ENCODE results near the gene USP2.

Gene USP2

GRCh38 chr11:119316729-119317591 is 64.5 kb downstream of the USP2 start, which contains the start of gene MCAM:
MCAM (minus strand) TSS chr11:119317130; CDS start chr11:119317101, 29 bp downstream.
- no peak for TF ChIP-seq BHLHE40 (IDR thresholded peaks at IDR 0.05; ENCODE audit: borderline replicate concordance)
- peak; percentile 56 for TF ChIP-seq L3MBTL2 (conservative IDR thresholded peaks at IDR 0.05)
- CTCF ChIA-PET: interaction anchor here (0.6 to 1.3 kb wide), 3 partner anchors 23 to 157 kb away, joined by 3 read pairs; no protein-coding TSS in a partner anchor
- POLR2A ChIA-PET: interaction anchor here (0.8 to 3.7 kb wide), 13 partner anchors 9 to 266 kb away, joined by 3 to 17 read pairs (median 3); partner anchors contain the start of genes CBL, DPAGT1 and RNF26
- DNase-seq (ENCODE audit: extremely low spot score): peak; percentile 72

DNA sequence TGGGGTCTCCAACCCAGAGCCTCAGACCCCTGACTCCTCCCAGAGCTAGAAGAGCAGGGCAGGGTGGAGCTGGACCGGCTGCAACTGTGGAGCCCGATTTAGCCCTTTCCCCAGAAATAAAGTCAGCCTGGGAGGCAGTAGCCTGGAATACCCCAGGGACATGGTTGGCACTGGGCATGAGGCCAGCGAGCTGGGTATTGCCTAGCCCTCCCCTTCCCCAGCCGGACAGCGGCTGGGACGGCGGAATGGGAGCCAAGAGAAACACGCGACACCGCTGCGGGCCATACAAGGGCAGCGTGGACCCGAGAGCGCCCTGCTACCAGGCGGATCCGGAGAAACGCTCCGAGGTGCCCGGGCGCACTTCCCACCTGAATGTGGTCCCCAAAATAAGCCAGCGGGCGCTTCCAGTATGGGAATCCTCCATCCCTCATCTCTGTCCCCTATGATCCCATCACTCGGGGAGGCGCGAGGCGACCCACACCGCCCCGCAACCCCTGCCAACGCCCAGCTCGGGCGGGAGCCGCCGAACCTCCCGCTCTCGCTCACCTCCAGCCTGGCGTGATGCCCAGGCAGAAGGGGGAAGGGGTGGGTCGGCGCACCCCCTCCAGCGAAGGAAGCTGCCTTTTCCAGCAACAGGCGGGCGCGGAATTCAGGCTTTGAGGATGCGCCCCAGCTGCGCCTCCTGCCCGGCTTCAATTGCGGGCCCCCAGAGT is 65.3 kb downstream of the USP2 start:
- TF ChIP-seq FOXM1 (IDR thresholded peaks at IDR 0.05; ENCODE audit: borderline replicate concordance) (no peak), FOXK2 (IDR thresholded peaks at IDR 0.05) (no peak), BHLHE40 (IDR thresholded peaks at IDR 0.05; ENCODE audit: borderline replicate concordance) (no peak), SP1 (IDR thresholded peaks at IDR 0.05) (no peak), TARDBP (IDR thresholded peaks at IDR 0.05) (no peak), HDGF (IDR thresholded peaks at IDR 0.05; ENCODE audit: borderline replicate concordance) (no peak), LEF1 (IDR thresholded peaks at IDR 0.05; ENCODE audit: borderline replicate concordance) (no peak)
- ChIA-PET POLR2A (interaction anchor here (1.1 to 3.7 kb wide), 6 partner anchors 10 to 214 kb away, joined by 3 to 17 read pairs (median 7); partner anchors contain the start of genes CBL, DPAGT1 and RNF26), CTCF (interaction anchor here (0.6 to 1.3 kb wide), 2 partner anchors 22 to 24 kb away, joined by 3 to 4 read pairs; no protein-coding TSS in a partner anchor)
- no peak for DNase-seq (ENCODE audit: extremely low spot score)

DNA sequence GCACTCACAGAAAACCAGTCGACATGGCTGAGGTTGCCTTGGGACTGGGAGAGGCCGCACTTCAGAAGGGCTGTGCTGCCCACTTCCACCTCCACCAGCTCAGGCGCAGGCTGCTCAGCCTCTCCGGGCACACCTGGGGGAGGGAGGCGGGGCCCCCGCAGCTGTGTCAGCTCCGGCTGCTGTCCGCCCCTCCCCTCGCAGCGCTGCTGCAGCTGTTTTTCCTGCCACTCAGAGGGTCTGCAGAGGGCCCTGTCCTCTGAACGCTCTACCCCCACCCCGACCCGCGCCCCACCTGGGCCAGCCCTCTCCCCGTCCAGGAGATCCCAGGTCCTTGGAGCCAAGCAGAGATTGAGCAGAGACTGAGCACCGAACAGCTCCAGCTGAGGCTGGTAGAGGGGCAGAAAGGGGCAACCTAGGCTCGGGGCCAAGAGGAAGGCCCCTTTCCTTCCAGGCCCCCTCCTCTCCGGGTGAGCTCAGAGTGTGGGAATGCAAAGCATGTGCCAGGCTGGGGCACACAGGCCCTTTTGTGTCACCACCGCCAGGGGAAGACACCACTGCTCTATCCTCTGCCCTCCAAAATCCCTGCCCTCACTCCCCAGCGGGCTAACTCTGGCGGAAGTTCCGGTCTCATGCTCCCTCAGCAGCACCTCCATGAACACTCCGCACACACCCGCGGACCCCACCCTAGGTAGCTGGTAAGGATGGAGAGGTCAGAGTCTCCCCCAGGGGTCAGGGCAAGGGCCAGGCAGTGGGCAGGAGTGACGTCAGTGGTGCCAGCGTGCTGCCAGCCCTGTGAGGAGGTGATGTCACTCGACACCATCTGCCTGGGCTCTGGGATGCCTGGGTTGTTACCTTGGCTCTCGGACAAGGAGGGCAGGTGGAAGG is 66.1 kb downstream of the USP2 start:
- DNase-seq (ENCODE audit: extremely low spot score): no peak
- TF ChIP-seq HDGF (IDR thresholded peaks at IDR 0.05; ENCODE audit: borderline replicate concordance) (no peak), ARNT (IDR thresholded peaks at IDR 0.05) (no peak), FOXA1 (IDR thresholded peaks at IDR 0.05) (no peak), FOXM1 (IDR thresholded peaks at IDR 0.05; ENCODE audit: borderline replicate concordance) (no peak), CTBP1 (IDR thresholded peaks at IDR 0.05; ENCODE audit: borderline replicate concordance) (no peak)
- ChIA-PET POLR2A (interaction anchor here (1.1 kb wide), 1 partner anchor 9 kb away, joined by 3 read pairs; no protein-coding TSS in a partner anchor), CTCF (interaction anchor here (0.6 to 1.1 kb wide), 3 partner anchors 23 to 406 kb away, joined by 3 to 4 read pairs (median 3); no protein-coding TSS in a partner anchor)

DNA sequence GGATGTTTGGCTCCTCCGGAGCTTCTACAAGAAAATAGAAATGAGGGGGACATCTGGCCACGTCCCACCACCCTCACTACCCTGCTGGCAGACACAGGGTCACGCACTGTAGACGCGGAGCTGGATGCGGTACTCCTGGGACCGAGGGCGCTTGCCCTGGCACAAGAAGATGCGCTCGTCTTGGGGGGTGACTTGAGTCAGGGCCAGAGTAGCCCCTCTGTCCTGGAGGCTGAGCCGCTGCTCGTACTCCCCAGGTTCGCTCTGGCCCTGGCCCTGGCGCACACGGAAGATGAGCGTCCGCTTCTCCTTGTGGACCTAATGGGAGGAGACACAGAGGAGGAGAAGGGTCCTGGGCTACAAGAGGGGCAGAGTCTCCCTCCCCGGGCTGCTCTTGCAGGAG is 66.8 kb downstream of the USP2 start:
- TF ChIP-seq ZNF384 (IDR thresholded peaks at IDR 0.05) (no peak), LEF1 (IDR thresholded peaks at IDR 0.05; ENCODE audit: borderline replicate concordance) (no peak), TARDBP (IDR thresholded peaks at IDR 0.05) (no peak), CTBP1 (IDR thresholded peaks at IDR 0.05; ENCODE audit: borderline replicate concordance) (no peak), L3MBTL2 (conservative IDR thresholded peaks at IDR 0.05) (no peak), ARNT (IDR thresholded peaks at IDR 0.05) (no peak), ELF4 (IDR thresholded peaks at IDR 0.05) (no peak), SP1 (IDR thresholded peaks at IDR 0.05) (no peak), HDGF (IDR thresholded peaks at IDR 0.05; ENCODE audit: borderline replicate concordance) (no peak), FOXA1 (IDR thresholded peaks at IDR 0.05) (no peak), BHLHE40 (IDR thresholded peaks at IDR 0.05; ENCODE audit: borderline replicate concordance) (no peak), SUZ12 (IDR thresholded peaks at IDR 0.05) (no peak), FOXK2 (IDR thresholded peaks at IDR 0.05) (no peak), FOXM1 (IDR thresholded peaks at IDR 0.05; ENCODE audit: borderline replicate concordance) (no peak), NFRKB (IDR thresholded peaks at IDR 0.05) (no peak), PKNOX1 (IDR thresholded peaks at IDR 0.05) (no peak)
- CTCF ChIA-PET: interaction anchor here (0.6 to 1.1 kb wide), 2 partner anchors 59 to 406 kb away, joined by 3 read pairs; no protein-coding TSS in a partner anchor
- POLR2A ChIA-PET: no interaction called here
- no peak for DNase-seq (ENCODE audit: extremely low spot score)

DNA sequence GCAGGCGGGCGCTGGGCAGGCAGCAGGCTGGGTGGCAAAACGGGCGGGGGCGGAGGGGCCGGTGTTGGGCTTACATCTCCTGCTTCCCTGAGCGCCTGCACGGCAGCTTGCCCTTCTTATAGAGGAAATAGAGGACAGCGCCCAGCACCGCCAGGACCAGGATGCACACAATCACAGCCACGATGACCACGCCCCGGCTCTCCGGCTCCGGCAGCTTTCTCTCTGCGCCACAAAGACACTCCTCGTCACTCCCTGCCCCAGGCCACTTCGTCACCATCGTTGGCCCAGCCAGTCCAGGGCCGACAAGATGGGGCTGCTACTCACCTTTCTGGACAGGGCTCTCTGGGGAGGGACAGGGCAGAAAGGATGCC is 70.8 kb downstream of the USP2 start:
- no peak for DNase-seq (ENCODE audit: extremely low spot score)
- ChIA-PET POLR2A (interaction anchor here (1.1 kb wide), 1 partner anchor 8 kb away, joined by 3 read pairs; no protein-coding TSS in a partner anchor), CTCF (interaction anchor here (0.8 kb wide), 1 partner anchor 63 kb away, joined by 3 read pairs; no protein-coding TSS in a partner anchor)
- TF ChIP-seq ARNT (IDR thresholded peaks at IDR 0.05) (no peak), FOXK2 (IDR thresholded peaks at IDR 0.05) (no peak), PKNOX1 (IDR thresholded peaks at IDR 0.05) (no peak), L3MBTL2 (conservative IDR thresholded peaks at IDR 0.05) (no peak), NFRKB (IDR thresholded peaks at IDR 0.05) (no peak), HDGF (IDR thresholded peaks at IDR 0.05; ENCODE audit: borderline replicate concordance) (no peak), CTBP1 (IDR thresholded peaks at IDR 0.05; ENCODE audit: borderline replicate concordance) (no peak), FOXM1 (IDR thresholded peaks at IDR 0.05; ENCODE audit: borderline replicate concordance) (no peak), TARDBP (IDR thresholded peaks at IDR 0.05) (no peak), ELF4 (IDR thresholded peaks at IDR 0.05) (no peak), BHLHE40 (IDR thresholded peaks at IDR 0.05; ENCODE audit: borderline replicate concordance) (no peak), FOXA1 (IDR thresholded peaks at IDR 0.05) (no peak), SUZ12 (IDR thresholded peaks at IDR 0.05) (no peak)
